Tibial artery (tissue), 4 donors: ENCODE data around the gene B3GNT4.

ENCODE experiments used
- DNase-seq, 2 donors: peaks; one replicate each; pipeline ENCODE4 v3.0.0-alpha.2; 2019
- H3K27ac ChIP-seq, 2 donors: fragments of 200-600 bp; sonication (generic) in 1 of 2; 1 replicate in 1 of 2; 2 replicates in 1 of 2; pipeline ENCODE4 v1.5.1; 2018 to 2019; ENCODE audit warnings: mild to moderate bottlenecking in 1 of 2
- H3K27me3 ChIP-seq, 2 donors: fragments of 200-600 bp; sonication (generic) in 1 of 2; one replicate each; pipeline versions ENCODE4 v1.5.1 to v1.6.0; 2016 to 2019
- H3K36me3 ChIP-seq, 3 donors: fragments of 200-600 bp; sonication (generic) in 2 of 3; one replicate each; pipeline ENCODE4 v1.5.1; 2016 to 2019; ENCODE audit warnings: mild to moderate bottlenecking in 2 of 3
- H3K4me1 ChIP-seq, 4 donors: fragments of 200-600 bp; sonication (generic) in 2 of 4; 1 replicate in 3 of 4; 2 replicates in 1 of 4; pipeline ENCODE4 v1.5.1; 2016 to 2019
- H3K4me3 ChIP-seq, 2 donors: fragments of 200-600 bp; sonication (generic) in 1 of 2; 1 replicate in 1 of 2; 2 replicates in 1 of 2; pipeline ENCODE4 v1.5.1; 2018 to 2019; ENCODE audit warnings: mild to moderate bottlenecking in 2 of 2
- H3K9me3 ChIP-seq, 3 donors: fragments of 200-600 bp; sonication (generic) in 1 of 3; one replicate each; pipeline ENCODE4 v1.5.1; 2016 to 2019
- CTCF ChIP-seq, 2 experiments: fragments of 200-600 bp in 1 of 2; fragments of 450-650 bp in 1 of 2; IDR thresholded peaks; one replicate each; pipeline ENCODE4 v1.5.1; 2017 to 2019; ENCODE audit warnings: antibody characterized with exemption in 2 of 2, mild to moderate bottlenecking in 1 of 2, moderate library complexity in 1 of 2
- intact Hi-C: fragments of 100-400 bp; cut with DNase I; formaldehyde crosslinking; loops from one replicate; pipeline ENCODE4 v1.15.0; 2023; ENCODE audit warnings: low total_unique reads

B3GNT4 gene

GRCh38 chr12:122161682-122162081, 41.8 kb upstream of the B3GNT4 start:
- intact Hi-C loops: no loop called here
- no peaks in the 10 kb centered on the region for H3K4me1 ChIP-seq
- H3K27ac ChIP-seq: no peak overlapping the region
- no peak overlapping the region for H3K4me3 ChIP-seq
- H3K36me3 ChIP-seq: no peaks in the 10 kb centered on the region
- TF ChIP-seq CTCF (IDR thresholded peaks at IDR 0.05): no peak
- DNase-seq: no peak
- H3K9me3 ChIP-seq: no peaks in the 10 kb centered on the region
- H3K27me3 ChIP-seq: peaks cover 0 to 5% of the 10 kb centered on the region in 2 donors

DNA sequence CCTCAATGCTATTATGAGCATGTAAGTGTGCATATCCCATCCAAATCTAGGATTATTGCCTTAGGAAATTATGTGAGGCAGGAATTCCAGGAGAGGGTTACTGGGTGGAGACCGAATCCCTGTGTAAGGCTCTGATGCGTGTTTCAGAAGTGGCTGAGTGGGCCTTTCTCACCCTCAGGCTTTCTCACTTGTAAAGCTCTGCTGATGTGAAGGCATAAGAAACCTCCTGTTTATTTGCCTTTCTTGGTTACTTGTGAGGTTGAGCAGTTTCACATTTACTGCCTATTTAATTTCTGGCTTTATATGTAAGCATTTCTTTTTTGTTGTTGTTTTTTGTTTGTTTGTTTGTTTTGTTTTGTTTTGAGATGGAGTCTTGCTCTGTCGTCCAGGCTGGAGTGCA, 40.5 kb upstream of the B3GNT4 start:
- Histone ChIP-seq H3K9me3 (no peaks in the 10 kb centered on the region), H3K36me3 (no peaks in the 10 kb centered on the region), H3K27ac (no peak overlapping the region), H3K4me3 (no peak overlapping the region), H3K4me1 (no peaks in the 10 kb centered on the region), H3K27me3 (peaks cover 0 to 5% of the 10 kb centered on the region in 2 donors)
- DNase-seq: no peak
- intact Hi-C loops: no loop called here
- no peak for TF ChIP-seq CTCF (IDR thresholded peaks at IDR 0.05)

DNA sequence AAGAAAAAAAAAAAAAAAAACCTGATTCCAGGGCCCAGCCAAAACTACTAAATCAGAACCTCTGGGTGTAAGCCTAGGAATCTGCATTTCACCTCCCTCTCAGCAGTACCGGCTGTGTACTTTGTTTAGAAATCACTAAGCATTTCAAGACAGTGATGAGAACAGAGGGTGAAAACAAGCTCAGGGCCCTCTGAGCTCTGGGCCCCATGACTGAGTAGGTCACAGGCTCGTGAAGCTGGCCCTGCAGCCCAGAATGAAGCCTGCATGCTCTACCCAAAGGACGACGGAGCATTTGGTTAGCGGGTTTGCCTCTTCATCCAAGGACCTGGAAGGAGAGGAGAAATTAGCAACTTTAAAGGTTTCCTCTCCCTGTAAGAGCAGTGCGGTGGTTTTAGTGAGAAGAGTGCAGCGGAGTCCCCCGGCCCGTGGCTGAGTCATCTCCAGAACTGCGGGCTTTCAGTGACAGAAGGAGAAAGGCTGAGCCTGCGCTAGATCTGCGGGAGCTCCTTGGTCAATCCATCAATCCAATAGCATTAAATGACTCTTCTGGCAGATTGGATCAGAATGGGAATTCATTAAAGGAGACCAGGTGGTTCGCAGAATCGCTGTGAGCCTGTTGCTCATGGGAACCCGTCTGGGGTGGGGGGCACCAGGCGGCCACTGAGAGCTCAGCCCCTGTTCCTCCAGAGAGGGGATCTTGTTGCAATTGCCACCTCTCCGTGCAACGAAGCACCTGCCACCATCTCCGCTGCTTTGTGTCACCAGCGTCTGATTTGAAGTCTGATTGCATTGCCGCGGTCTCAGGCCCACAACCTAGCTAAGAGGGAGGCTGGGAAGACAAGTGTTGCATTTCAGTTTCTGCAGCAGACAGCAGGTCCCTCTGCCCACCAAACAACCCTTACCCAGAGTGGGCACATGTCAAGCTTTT, 36.8 kb upstream of the B3GNT4 start:
- H3K4me3 ChIP-seq: no peak overlapping the region
- no peak for TF ChIP-seq CTCF (IDR thresholded peaks at IDR 0.05)
- DNase-seq: no peak
- intact Hi-C loops: no loop called here
- H3K36me3 ChIP-seq: no peaks in the 10 kb centered on the region
- no peaks in the 10 kb centered on the region for H3K4me1 ChIP-seq
- H3K27me3 ChIP-seq: peaks cover 0 to 24% of the 10 kb centered on the region in 2 donors
- H3K27ac ChIP-seq: no peak overlapping the region
- no peaks in the 10 kb centered on the region for H3K9me3 ChIP-seq

DNA sequence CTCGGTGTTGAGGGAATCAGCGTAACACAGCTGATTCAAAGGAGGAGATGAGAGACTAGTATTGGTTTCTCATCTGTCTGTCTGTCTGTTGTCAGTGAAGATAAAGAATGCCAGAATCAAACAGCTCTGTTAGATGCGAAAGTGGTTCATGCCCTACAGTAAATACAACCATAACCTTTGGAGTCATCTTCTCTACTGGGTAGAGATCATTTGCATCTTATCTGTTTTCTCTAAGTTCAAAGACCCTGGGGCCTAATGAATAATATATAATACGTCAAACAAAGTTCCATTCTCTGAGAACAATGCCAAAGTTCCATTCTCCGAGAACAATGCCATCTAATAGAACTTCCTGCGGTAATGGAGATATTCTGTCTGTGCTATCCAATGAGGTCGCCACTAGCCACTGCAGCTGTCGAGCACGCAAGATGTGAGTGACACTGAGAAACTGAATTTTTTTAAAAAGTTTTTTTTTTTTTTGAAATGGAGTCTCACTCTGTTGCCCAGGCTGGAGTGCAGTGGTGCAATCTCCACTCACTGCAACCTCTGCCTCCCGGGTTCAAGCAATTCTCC, 36.1 kb upstream of the B3GNT4 start:
- DNase-seq: no peak
- no peaks in the 10 kb centered on the region for H3K9me3 ChIP-seq
- no peak for TF ChIP-seq CTCF (IDR thresholded peaks at IDR 0.05)
- no peaks in the 10 kb centered on the region for H3K4me1 ChIP-seq
- H3K27me3 ChIP-seq: peaks cover 0 to 27% of the 10 kb centered on the region in 2 donors
- intact Hi-C loops: no loop called here
- H3K4me3 ChIP-seq: no peak overlapping the region
- no peaks in the 10 kb centered on the region for H3K36me3 ChIP-seq
- no peak overlapping the region for H3K27ac ChIP-seq

GRCh38 chr12:122168492-122168891, 35.0 kb upstream of the B3GNT4 start:
- Histone ChIP-seq H3K4me1 (no peaks in the 10 kb centered on the region), H3K36me3 (no peaks in the 10 kb centered on the region), H3K4me3 (no peak overlapping the region), H3K27ac (no peak overlapping the region), H3K27me3 (peaks cover 0 to 27% of the 10 kb centered on the region in 2 donors), H3K9me3 (no peaks in the 10 kb centered on the region)
- no peak for TF ChIP-seq CTCF (IDR thresholded peaks at IDR 0.05)
- intact Hi-C loops: no loop called here
- no peak for DNase-seq
